K562 (cell line): ENCODE measurements around the gene URM1. TPM values are rescaled to one million over a fixed set of nuclear protein-coding genes. Genes with fewer than 3 reads are reported as not detected.

Experiments used
- ATAC-seq: fragments of 200-7000 bp; cut with Tn5 transposase; 3 replicates; pipeline ENCODE4 v1.9.1; 2020; ENCODE audit warnings: moderate library complexity
- BruUV-seq: library from RNA; stranded (reverse); fragments of 400-500 nt; replicated peaks from 2 replicates; lab custom pipeline; 2021; lab: Mats Ljungman, UMichigan
- CTCF ChIA-PET: fragments of 300-600 bp; formaldehyde crosslinking; extraction: SDS; loops from one replicate; lab custom pipeline; 2021; ENCODE audit warnings: low intra/inter-chr PET ratio; lab: Yijun Ruan, JAX
- POLR2A ChIA-PET: fragments of 300-600, 350-650 bp; sonication (Branson Sonifier 250); formaldehyde crosslinking; extraction: SDS; loops from one replicate; lab custom pipeline; 2021; ENCODE audit warnings: antibody characterized with exemption, inconsistent platforms; lab: Yijun Ruan, JAX
- DNase-seq, 4 experiments: peaks; one replicate each; pipeline versions ENCODE4 v3.0.0 to v3.0.0-alpha.2; 2011 to 2018; ENCODE audit warnings: low spot score in 3 of 4, mixed read lengths in 3 of 4; ENCODE audit errors: extremely low read depth in 1 of 4
- FAIRE-seq: peaks from 2 replicates; lab custom pipeline; 2011; peaks lifted over from hg19 to GRCh38; lab: Jason Lieb, UNC
- H2AFZ ChIP-seq: 2 replicates; pipeline ENCODE4 v1.6.0; 2011; ENCODE audit warnings: low read depth, low read length, control low read depth, inconsistent platforms
- H3K27ac ChIP-seq: fragments of 200-600 bp; 3 replicates; pipeline ENCODE4 v1.8.0; 2011; ENCODE audit warnings: low read depth, mild to moderate bottlenecking, control low read depth, inconsistent platforms, low read length, moderate library complexity, mixed read lengths; ENCODE audit errors: extremely low read depth
- H3K27me3 ChIP-seq, 2 experiments: fragments of 300-600 bp in 1 of 2; 2 replicates in 1 of 2; 3 replicates in 1 of 2; pipeline versions ENCODE4 v1.6.0 to v1.8.0; 2011; ENCODE audit warnings: inconsistent platforms in 2 of 2, low read length in 2 of 2, mild to moderate bottlenecking in 1 of 2, mixed read lengths in 1 of 2, moderate library complexity in 1 of 2; ENCODE audit not compliant: control insufficient read depth in 2 of 2, insufficient read depth in 2 of 2
- H3K36me3 ChIP-seq: fragments of 300-600 bp; 3 replicates; pipeline ENCODE4 v1.8.0; 2011; ENCODE audit warnings: mild to moderate bottlenecking, low read length, inconsistent platforms; ENCODE audit not compliant: control insufficient read depth, insufficient read depth
- H3K4me1 ChIP-seq, 2 experiments: fragments of 200-600 bp in 1 of 2; replicated peaks in 1 of 2; 2 replicates in 1 of 2; 3 replicates in 1 of 2; pipeline versions ENCODE4 v1.5.1 to v1.8.0; 2011; ENCODE audit warnings: inconsistent platforms in 2 of 2, low read length in 2 of 2, mild to moderate bottlenecking in 1 of 2, mixed read lengths in 1 of 2, moderate library complexity in 1 of 2; ENCODE audit not compliant: control insufficient read depth in 2 of 2, insufficient read depth in 2 of 2
- H3K4me2 ChIP-seq: 2 replicates; pipeline ENCODE4 v1.6.1; 2011; ENCODE audit warnings: low read length, control low read depth, inconsistent platforms, mixed read lengths; ENCODE audit not compliant: insufficient read depth
- H3K4me3 ChIP-seq: fragments of 200-600 bp; sonication (generic), shearing (Covaris generic); 2 replicates; pipeline ENCODE4 v1.5.1; 2016; ENCODE audit warnings: control low read depth, inconsistent platforms
- H3K79me2 ChIP-seq: fragments of 200-600 bp; 3 replicates; pipeline ENCODE4 v1.8.0; 2011; ENCODE audit warnings: low read length, inconsistent platforms; ENCODE audit not compliant: control insufficient read depth, insufficient read depth
- H3K9ac ChIP-seq, 2 experiments: 2 replicates each; pipeline versions ENCODE4 v1.6.0 to v1.6.1; 2011; ENCODE audit warnings: low read depth in 2 of 2, low read length in 2 of 2, control low read depth in 1 of 2, inconsistent platforms in 1 of 2, mild to moderate bottlenecking in 1 of 2, mixed read lengths in 1 of 2; ENCODE audit not compliant: insufficient read depth in 1 of 2
- H3K9me1 ChIP-seq: one replicate; pipeline ENCODE4 v1.6.0; 2011; ENCODE audit warnings: inconsistent platforms, mild to moderate bottlenecking, low read length, moderate library complexity; ENCODE audit not compliant: control insufficient read depth, insufficient read depth
- H3K9me3 ChIP-seq: replicated peaks from 2 replicates; pipeline ENCODE4 v1.5.1; 2011; ENCODE audit warnings: low read depth, low read length, inconsistent platforms; ENCODE audit not compliant: control insufficient read depth, insufficient read depth
- H4K20me1 ChIP-seq: replicated peaks from 2 replicates; pipeline ENCODE4 v1.6.1; 2011; ENCODE audit warnings: low read length, inconsistent platforms, mixed read lengths; ENCODE audit not compliant: control insufficient read depth, insufficient read depth
- CEBPB ChIP-seq: fragments of 450-650 bp; IDR thresholded peaks from 2 replicates; pipeline ENCODE4 v1.6.1; 2016; ENCODE audit warnings: missing genetic modification characterization, missing compliant biosample characterization
- FOXK1 ChIP-seq: sonication (generic); formaldehyde crosslinking; IDR thresholded peaks from 2 replicates; pipeline ENCODE4 v1.8.0; 2022; ENCODE audit warnings: missing genetic modification reagents, mild to moderate bottlenecking, borderline replicate concordance
- GATA2 ChIP-seq: sonication (generic); formaldehyde crosslinking; IDR thresholded peaks from 2 replicates; pipeline ENCODE4 v1.4.0; 2020; ENCODE audit warnings: mild to moderate bottlenecking, missing genetic modification reagents
- HDAC6 ChIP-seq: IDR thresholded peaks from 2 replicates; pipeline ENCODE4 v1.6.1; 2012; ENCODE audit warnings: low read depth, mild to moderate bottlenecking, control low read depth, inconsistent platforms, low read length, moderate library complexity
- HMGN3 ChIP-seq: IDR thresholded peaks from 2 replicates; pipeline ENCODE4 v1.6.1; 2011; ENCODE audit warnings: borderline replicate concordance, low read depth, mild to moderate bottlenecking, mixed read lengths, low read length; ENCODE audit not compliant: insufficient read length; ENCODE audit errors: extremely low read depth
- KDM5B ChIP-seq: fragments of 200-600 bp; sonication (generic); IDR thresholded peaks from 2 replicates; pipeline ENCODE4 v1.6.1; 2012; ENCODE audit warnings: low read depth, mild to moderate bottlenecking, moderate library complexity, low read length, control low read depth, inconsistent platforms; ENCODE audit not compliant: insufficient replicate concordance
- NUFIP1 ChIP-seq: fragments of 450-650 bp; IDR thresholded peaks from 2 replicates; pipeline ENCODE4 v1.6.1; 2018; ENCODE audit not compliant: partially characterized antibody
- POLR2A ChIP-seq: fragments of 450-650 bp; conservative IDR thresholded peaks from 2 replicates; pipeline ENCODE4 v1.6.1; 2016
- POLR3G ChIP-seq: IDR thresholded peaks from 2 replicates; pipeline ENCODE4 v1.6.1; 2011; ENCODE audit not compliant: insufficient read length, insufficient replicate concordance; ENCODE audit errors: extremely low read depth
- RBFOX2 ChIP-seq: fragments of 200-400 bp; formaldehyde crosslinking; IDR thresholded peaks from 2 replicates; pipeline ENCODE4 v1.6.1; 2017; ENCODE audit warnings: low read depth, mild to moderate bottlenecking, low read length, moderate library complexity
- RBM14 ChIP-seq: fragments of 200-400 bp; formaldehyde crosslinking; IDR thresholded peaks from 2 replicates; pipeline ENCODE4 v1.6.1; 2018; ENCODE audit warnings: low read depth, mild to moderate bottlenecking, low read length, moderate library complexity, borderline replicate concordance; ENCODE audit not compliant: insufficient read depth
- SUPT5H ChIP-seq: fragments of 450-650 bp; IDR thresholded peaks from 2 replicates; pipeline ENCODE4 v1.6.1; 2016
- TAF9B ChIP-seq: fragments of 450-650 bp; IDR thresholded peaks from 2 replicates; pipeline ENCODE4 v1.6.1; 2018; ENCODE audit warnings: mild to moderate bottlenecking; ENCODE audit not compliant: partially characterized antibody
- ZNF217 ChIP-seq: sonication (generic); formaldehyde crosslinking; IDR thresholded peaks from 2 replicates; pipeline ENCODE4 v1.8.0; 2022; ENCODE audit warnings: mild to moderate bottlenecking, missing genetic modification reagents
- WGBS: fragments of 100-300 bp; shearing (Covaris generic); methylation state at CpG from one replicate; pipeline ENCODE4 v1.1.6; 2016; ENCODE audit warnings: low coverage, mixed read lengths; ENCODE audit not compliant: insufficient coverage; ENCODE audit errors: missing lambda C conversion rate; 5-methylcytosine and 5-hydroxymethylcytosine counted together
- in situ Hi-C: fragments of 300-500 bp; cut with MboI; formaldehyde crosslinking; loops from 4 replicates; pipeline ENCODE4 v1.15.0; 2018; ENCODE audit warnings: inconsistent platforms, mixed read lengths
- intact Hi-C: fragments of 100-400 bp; cut with micrococcal nuclease; formaldehyde crosslinking; loops from 2 replicates; pipeline ENCODE4 v1.14.2; 2022
- polyA plus RNA-seq, 8 experiments: library from polyadenylated mRNA; depleted of rRNA in 4 of 8; stranded (reverse) in 5 of 8; unstranded in 3 of 8; fragments of >200 nt; fragmentation: Nextera tagmentation in 2 of 8; fragmentation: Illumina TruSeq in 1 of 8; extraction: Ambion mirVana in 2 of 8; extraction: Trizol in 1 of 8; gene quantifications; 2 replicates each; pipeline versions ENCODE4 v1.2.1 to v1.2.3, GENCODE V29; 2011 to 2014; ENCODE audit warnings: inconsistent platforms in 1 of 8, missing spikeins in 1 of 8
- total RNA-seq, 7 experiments: library from RNA; depleted of rRNA in 6 of 7; stranded (reverse); fragments of >200 nt in 6 of 7; fragmentation: Illumina TruSeq in 2 of 7; extraction: Trizol in 2 of 7; gene quantifications; 2 replicates each; pipeline versions ENCODE4 v1.2.1 to v1.2.3, GENCODE V29; 2011 to 2021; ENCODE audit warnings: low replicate concordance in 1 of 7
- TF ChIP-seq, protein P1 (sequence below): sonication (generic); formaldehyde crosslinking; IDR thresholded peaks from 2 replicates; pipeline ENCODE4 v1.8.0; 2022; ENCODE audit warnings: mild to moderate bottlenecking, missing genetic modification reagents

Gene URM1
- total and polyA plus RNA-seq, 9 of the 15 experiments (the other 6 are each of a cell fraction or from before 2014, with no cell fraction given): 10.1 to 88.9 (median 53.3) TPM

DNA sequence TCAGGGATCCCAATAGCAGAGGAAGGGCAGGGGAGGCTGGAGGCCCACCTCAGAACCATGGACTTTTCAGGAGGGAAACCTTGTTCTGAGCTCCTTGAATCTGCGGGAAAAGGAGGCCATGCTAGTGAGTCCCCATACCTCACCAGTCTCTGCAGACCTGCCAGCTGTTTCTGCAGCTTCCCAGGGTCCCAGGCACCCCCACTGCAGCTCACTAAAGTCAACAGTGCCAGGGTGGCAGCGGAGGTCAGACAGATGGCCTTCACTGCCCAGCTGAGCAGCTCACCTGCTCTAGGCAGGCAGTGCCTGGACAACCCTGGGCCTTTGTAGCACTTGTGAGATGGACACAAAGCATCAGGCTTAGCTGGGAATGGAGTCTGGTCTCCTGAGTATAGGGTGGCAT, 35.3 kb upstream of the URM1 start:
- no peak for ATAC-seq
- in situ Hi-C loops (no loop called here), intact Hi-C loops (no loop called here)
- 87% methylated on average over 2 of the region's 2 CpGs for WGBS
- Histone ChIP-seq H3K27ac (no peak overlapping the region), H4K20me1 (peaks cover 3% of the 10 kb centered on the region; the same call in 1 of the 2 replicates), H3K79me2 (peaks cover 10% of the 10 kb centered on the region), H3K9me3 (no peaks in the 10 kb centered on the region), H3K4me1 (peaks cover 6 to 17% of the 10 kb centered on the region in 2 experiments; a peak in 4 of 5 replicates), H2AFZ (no peak overlapping the region), H3K4me3 (no peak overlapping the region), H3K36me3 (peaks cover 53% of the 10 kb centered on the region), H3K4me2 (no peak overlapping the region), H3K27me3 (no peaks in the 10 kb centered on the region), H3K9ac (peak overlapping the region in 1 of 2 experiments; percentile 62; a peak in 2 of 4 replicates), H3K9me1 (no peaks in the 10 kb centered on the region)
- ChIA-PET POLR2A (interaction anchor here (0.6 to 6.4 kb wide), 16 partner anchors 8 to 361 kb away, joined by 3 to 51 read pairs (median 4); partner anchors contain the start of gene COQ4), CTCF (no interaction called here)
- no TSS peak for BruUV-seq
- peak in 2 of 4 experiments; percentile 22 to 26 for DNase-seq
- FAIRE-seq: no peak
- no peak for TF ChIP-seq HMGN3
- TF ChIP-seq RBM14: no peak
- TF ChIP-seq HDAC6: 0 out of 2 replicates have a peak, but pooled peaks have one; percentile 2
- TF ChIP-seq GATA2 (CRISPR knock-in tag): no peak
- no peak for TF ChIP-seq POLR3G
- TF ChIP-seq RBFOX2: peak; percentile 48; the same call in 1 of the 2 replicates
- no peak for TF ChIP-seq CEBPB (tag)
- TF ChIP-seq ZNF217 (CRISPR knock-in tag): peak; percentile 56; the same call in 1 of the 2 replicates
- TF ChIP-seq TAF9B: no peak
- no peak for TF ChIP-seq SUPT5H
- no peak for TF ChIP-seq FOXK1 (CRISPR knock-in tag)
- TF ChIP-seq, protein P1, sequence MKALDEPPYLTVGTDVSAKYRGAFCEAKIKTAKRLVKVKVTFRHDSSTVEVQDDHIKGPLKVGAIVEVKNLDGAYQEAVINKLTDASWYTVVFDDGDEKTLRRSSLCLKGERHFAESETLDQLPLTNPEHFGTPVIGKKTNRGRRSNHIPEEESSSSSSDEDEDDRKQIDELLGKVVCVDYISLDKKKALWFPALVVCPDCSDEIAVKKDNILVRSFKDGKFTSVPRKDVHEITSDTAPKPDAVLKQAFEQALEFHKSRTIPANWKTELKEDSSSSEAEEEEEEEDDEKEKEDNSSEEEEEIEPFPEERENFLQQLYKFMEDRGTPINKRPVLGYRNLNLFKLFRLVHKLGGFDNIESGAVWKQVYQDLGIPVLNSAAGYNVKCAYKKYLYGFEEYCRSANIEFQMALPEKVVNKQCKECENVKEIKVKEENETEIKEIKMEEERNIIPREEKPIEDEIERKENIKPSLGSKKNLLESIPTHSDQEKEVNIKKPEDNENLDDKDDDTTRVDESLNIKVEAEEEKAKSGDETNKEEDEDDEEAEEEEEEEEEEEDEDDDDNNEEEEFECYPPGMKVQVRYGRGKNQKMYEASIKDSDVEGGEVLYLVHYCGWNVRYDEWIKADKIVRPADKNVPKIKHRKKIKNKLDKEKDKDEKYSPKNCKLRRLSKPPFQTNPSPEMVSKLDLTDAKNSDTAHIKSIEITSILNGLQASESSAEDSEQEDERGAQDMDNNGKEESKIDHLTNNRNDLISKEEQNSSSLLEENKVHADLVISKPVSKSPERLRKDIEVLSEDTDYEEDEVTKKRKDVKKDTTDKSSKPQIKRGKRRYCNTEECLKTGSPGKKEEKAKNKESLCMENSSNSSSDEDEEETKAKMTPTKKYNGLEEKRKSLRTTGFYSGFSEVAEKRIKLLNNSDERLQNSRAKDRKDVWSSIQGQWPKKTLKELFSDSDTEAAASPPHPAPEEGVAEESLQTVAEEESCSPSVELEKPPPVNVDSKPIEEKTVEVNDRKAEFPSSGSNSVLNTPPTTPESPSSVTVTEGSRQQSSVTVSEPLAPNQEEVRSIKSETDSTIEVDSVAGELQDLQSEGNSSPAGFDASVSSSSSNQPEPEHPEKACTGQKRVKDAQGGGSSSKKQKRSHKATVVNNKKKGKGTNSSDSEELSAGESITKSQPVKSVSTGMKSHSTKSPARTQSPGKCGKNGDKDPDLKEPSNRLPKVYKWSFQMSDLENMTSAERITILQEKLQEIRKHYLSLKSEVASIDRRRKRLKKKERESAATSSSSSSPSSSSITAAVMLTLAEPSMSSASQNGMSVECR: no peak
- TF ChIP-seq KDM5B: peak; percentile 59
- peak; percentile 26; the same call in 1 of the 2 replicates for TF ChIP-seq POLR2A
- TF ChIP-seq NUFIP1: no peak
